HEK293 (cell line): ENCODE results near the gene EIF4E2.
A peak's percentile ranks its signal among the peaks of the same experiment; 100 is the strongest.

Experiments used
- CTCF ChIA-PET: fragments of 350-600 bp; formaldehyde crosslinking; extraction: SDS; loops from one replicate; lab custom pipeline; 2021; ENCODE audit warnings: antibody characterized with exemption; lab: Yijun Ruan, JAX
- POLR2A ChIA-PET: fragments of 300-600 bp; formaldehyde crosslinking; extraction: SDS; loops from one replicate; lab custom pipeline; 2020; ENCODE audit warnings: antibody characterized with exemption, inconsistent platforms; lab: Yijun Ruan, JAX
- H3K27ac ChIP-seq: fragments of 200-500 bp; sonication (Bioruptor generic); 2 replicates; pipeline ENCODE4 v1.5.1; 2014; ENCODE audit warnings: low read depth, low read length, control low read depth, inconsistent platforms; ENCODE audit errors: extremely low read depth
- H3K36me3 ChIP-seq, 2 experiments: fragments of 200-500 bp in 1 of 2; sonication (Bioruptor generic) in 1 of 2; 1 replicate in 1 of 2; 2 replicates in 1 of 2; pipeline ENCODE4 v1.5.1; 2014 to 2017; ENCODE audit warnings: inconsistent platforms in 2 of 2, low read length in 2 of 2; ENCODE audit not compliant: control insufficient read depth in 2 of 2, insufficient read depth in 1 of 2
- H3K4me1 ChIP-seq: fragments of 200-500 bp; sonication (Bioruptor generic); 2 replicates; pipeline ENCODE4 v1.5.1; 2014; ENCODE audit warnings: mild to moderate bottlenecking, low read length, inconsistent platforms; ENCODE audit not compliant: control insufficient read depth, insufficient read depth
- H3K4me3 ChIP-seq: 2 replicates; pipeline ENCODE4 v1.5.1; 2011; ENCODE audit warnings: low read depth, mild to moderate bottlenecking, control low read depth, low read length, moderate library complexity
- H3K9me3 ChIP-seq: fragments of 200-500 bp; sonication (Bioruptor generic); 2 replicates; pipeline ENCODE4 v1.5.1; 2014; ENCODE audit warnings: low read depth, low read length, inconsistent platforms; ENCODE audit not compliant: control insufficient read depth, insufficient read depth
- AEBP2 ChIP-seq: fragments of 450-650 bp; formaldehyde crosslinking; IDR thresholded peaks from 2 replicates; pipeline ENCODE4 v1.5.1; 2016; ENCODE audit warnings: missing biosample characterization, missing genetic modification characterization, borderline replicate concordance
- BCL11A ChIP-seq: fragments of 450-650 bp; formaldehyde crosslinking; IDR thresholded peaks from 2 replicates; pipeline ENCODE4 v1.5.1; 2016; ENCODE audit warnings: low read depth, missing biosample characterization, missing genetic modification characterization
- GLI4 ChIP-seq: fragments of 450-650 bp; formaldehyde crosslinking; IDR thresholded peaks from 2 replicates; pipeline ENCODE4 v1.5.1; 2016; ENCODE audit warnings: missing biosample characterization, missing genetic modification characterization
- HOXC10 ChIP-seq: sonication (generic); formaldehyde crosslinking; IDR thresholded peaks from 2 replicates; pipeline ENCODE4 v1.8.1; 2023; ENCODE audit warnings: mild to moderate bottlenecking, missing genetic modification reagents
- KLF1 ChIP-seq: fragments of 450-650 bp; formaldehyde crosslinking; IDR thresholded peaks from 2 replicates; pipeline ENCODE4 v1.5.1; 2016; ENCODE audit warnings: missing biosample characterization, missing genetic modification characterization
- KLF9 ChIP-seq: fragments of 450-650 bp; formaldehyde crosslinking; IDR thresholded peaks from 2 replicates; pipeline ENCODE4 v1.5.1; 2016; ENCODE audit warnings: missing biosample characterization, missing genetic modification characterization, low read depth
- MYNN ChIP-seq: fragments of 450-650 bp; formaldehyde crosslinking; IDR thresholded peaks from 2 replicates; pipeline ENCODE4 v1.5.1; 2016; ENCODE audit warnings: missing biosample characterization, missing genetic modification characterization, borderline replicate concordance
- RBAK ChIP-seq: fragments of 450-650 bp; formaldehyde crosslinking; IDR thresholded peaks from 2 replicates; pipeline ENCODE4 v1.5.1; 2016; ENCODE audit warnings: missing biosample characterization, missing genetic modification characterization
- REST ChIP-seq: fragments of 450-650 bp; formaldehyde crosslinking; IDR thresholded peaks from 2 replicates; pipeline ENCODE4 v1.5.1; 2016; ENCODE audit warnings: missing biosample characterization, missing genetic modification characterization
- ZBTB1 ChIP-seq: fragments of 450-650 bp; formaldehyde crosslinking; IDR thresholded peaks from 2 replicates; pipeline ENCODE4 v1.5.1; 2016; ENCODE audit warnings: missing biosample characterization, missing genetic modification characterization
- ZFP3 ChIP-seq: fragments of 450-650 bp; formaldehyde crosslinking; IDR thresholded peaks from 2 replicates; pipeline ENCODE4 v1.5.1; 2016; ENCODE audit warnings: low read depth, missing biosample characterization, missing genetic modification characterization
- ZNF132 ChIP-seq: fragments of 450-650 bp; formaldehyde crosslinking; IDR thresholded peaks from 2 replicates; pipeline ENCODE4 v1.5.1; 2017; ENCODE audit warnings: missing biosample characterization, missing genetic modification characterization, borderline replicate concordance
- ZNF157 ChIP-seq: fragments of 450-650 bp; formaldehyde crosslinking; IDR thresholded peaks from 2 replicates; pipeline ENCODE4 v1.5.1; 2016; ENCODE audit warnings: missing biosample characterization, missing genetic modification characterization
- ZNF335 ChIP-seq: fragments of 450-650 bp; formaldehyde crosslinking; conservative IDR thresholded peaks from 2 replicates; pipeline ENCODE4 v1.5.1; 2016; ENCODE audit warnings: missing biosample characterization, missing genetic modification characterization
- ZNF391 ChIP-seq: fragments of 450-650 bp; formaldehyde crosslinking; IDR thresholded peaks from 2 replicates; pipeline ENCODE4 v1.5.1; 2016; ENCODE audit warnings: low read depth, missing biosample characterization, missing genetic modification characterization, borderline replicate concordance
- ZNF404 ChIP-seq: fragments of 450-650 bp; formaldehyde crosslinking; IDR thresholded peaks from 2 replicates; pipeline ENCODE4 v1.5.1; 2017; ENCODE audit warnings: missing biosample characterization, missing genetic modification characterization
- ZNF416 ChIP-seq: fragments of 450-650 bp; formaldehyde crosslinking; IDR thresholded peaks from 2 replicates; pipeline ENCODE4 v1.5.1; 2016; ENCODE audit warnings: missing biosample characterization, missing genetic modification characterization
- ZNF433 ChIP-seq: fragments of 450-650 bp; formaldehyde crosslinking; IDR thresholded peaks from 2 replicates; pipeline ENCODE4 v1.5.1; 2016; ENCODE audit warnings: missing biosample characterization, missing genetic modification characterization, low read depth
- ZNF521 ChIP-seq: fragments of 450-650 bp; formaldehyde crosslinking; IDR thresholded peaks from 2 replicates; pipeline ENCODE4 v1.5.1; 2017; ENCODE audit warnings: missing biosample characterization, mild to moderate bottlenecking, missing genetic modification characterization
- ZNF600 ChIP-seq: fragments of 450-650 bp; formaldehyde crosslinking; IDR thresholded peaks from 2 replicates; pipeline ENCODE4 v1.5.1; 2016; ENCODE audit warnings: missing biosample characterization, missing genetic modification characterization
- ZNF629 ChIP-seq: fragments of 450-650 bp; formaldehyde crosslinking; IDR thresholded peaks from 2 replicates; pipeline ENCODE4 v1.5.1; 2017; ENCODE audit warnings: missing biosample characterization, missing genetic modification characterization

Gene EIF4E2

GRCh38 chr2:232551250-232551638 lies 755 bp downstream of the EIF4E2 start:
- peak overlapping the region; percentile 82; the same call in 1 of the 2 replicates for H3K27ac ChIP-seq
- POLR2A ChIA-PET = interaction anchor here (0.5 to 1.4 kb wide), 7 partner anchors 12 to 82 kb away, joined by 3 to 9 read pairs (median 4); partner anchors contain the start of gene EFHD1
- TF ChIP-seq KLF1 (tag by site-specific recombination) = 0 out of 2 replicates have a peak, but pooled peaks have one; percentile 9
- no peak for TF ChIP-seq REST (tag by site-specific recombination)
- TF ChIP-seq ZNF335 (tag by site-specific recombination) = 0 out of 2 replicates have a peak, but pooled peaks have one; percentile 2
- peaks cover 13 to 49% of the 10 kb centered on the region in 2 experiments; a peak in 2 of 3 replicates for H3K36me3 ChIP-seq
- peak overlapping the region; percentile 94 for H3K4me3 ChIP-seq
- no peaks in the 10 kb centered on the region for H3K9me3 ChIP-seq
- CTCF ChIA-PET = interaction anchor here (0.6 kb wide), 1 partner anchor 197 kb away, joined by 3 read pairs; no protein-coding TSS in a partner anchor
- H3K4me1 ChIP-seq = no peaks in the 10 kb centered on the region

- POLR2A ChIA-PET = no interaction called here
- Histone ChIP-seq H3K4me3 (no peak overlapping the region), H3K27ac (no peak overlapping the region), H3K36me3 (peaks cover 13 to 51% of the 10 kb centered on the region in 2 experiments; a peak in 2 of 3 replicates), H3K9me3 (no peaks in the 10 kb centered on the region), H3K4me1 (no peaks in the 10 kb centered on the region)
- TF ChIP-seq ZFP3 (tag by site-specific recombination) (no peak), BCL11A (tag by site-specific recombination) (no peak), ZNF629 (tag by site-specific recombination) (no peak), KLF9 (tag by site-specific recombination) (no peak), ZNF157 (tag by site-specific recombination) (no peak), ZNF600 (tag by site-specific recombination) (no peak), AEBP2 (tag by site-specific recombination) (no peak), MYNN (tag by site-specific recombination) (no peak)
- CTCF ChIA-PET = interaction anchor here (0.6 kb wide), 1 partner anchor 775 kb away, joined by 4 read pairs; no protein-coding TSS in a partner anchor
Measured at GRCh38 chr2:232551776-232552175, 1.3 kb downstream of the EIF4E2 start.

GRCh38 chr2:232556426-232556825 lies 5.9 kb downstream of the EIF4E2 start:
- ChIA-PET CTCF (no interaction called here), POLR2A (interaction anchor here (0.6 kb wide), 1 partner anchor 10 kb away, joined by 4 read pairs; no protein-coding TSS in a partner anchor)
- Histone ChIP-seq H3K36me3 (peaks cover 36 to 83% of the 10 kb centered on the region in 2 experiments), H3K9me3 (no peaks in the 10 kb centered on the region), H3K4me3 (no peak overlapping the region), H3K4me1 (no peaks in the 10 kb centered on the region), H3K27ac (no peak overlapping the region)
- TF ChIP-seq ZNF391 (tag by site-specific recombination) = no peak
- no peak for TF ChIP-seq HOXC10 (CRISPR knock-in tag)
- no peak for TF ChIP-seq ZNF433 (tag by site-specific recombination)
- no peak for TF ChIP-seq ZNF521 (tag by site-specific recombination)
- TF ChIP-seq RBAK = no peak
- no peak for TF ChIP-seq ZNF132
- TF ChIP-seq GLI4 (tag by site-specific recombination) = no peak
- no peak for TF ChIP-seq ZNF416 (tag by site-specific recombination)
- no peak for TF ChIP-seq ZNF404
- no peak for TF ChIP-seq ZBTB1 (tag by site-specific recombination)
